H1 (cell line): ENCODE data around the gene ZBTB20. TPM values are rescaled to one million over a fixed set of nuclear protein-coding genes. Genes with fewer than 3 reads are reported as not detected.

Source experiments
- CTCF ChIA-PET: fragments of 300-600 bp; sonication (Branson Sonifier 250); formaldehyde crosslinking; loops from one replicate; lab custom pipeline; 2021; ENCODE audit not compliant: partially characterized antibody; lab: Charles Lee
- POLR2A ChIA-PET: fragments of 300-600 bp; sonication (Branson Sonifier 250); formaldehyde crosslinking; loops from one replicate; lab custom pipeline; 2021; ENCODE audit warnings: inconsistent platforms; ENCODE audit not compliant: partially characterized antibody; lab: Charles Lee
- DNase-seq, 2 experiments: peaks; one replicate each; pipeline versions ENCODE4 v3.0.0 to v3.0.0-alpha.2; 2010 to 2022; ENCODE audit warnings: low spot score in 2 of 2, low read depth in 1 of 2, mixed read lengths in 1 of 2
- FAIRE-seq: peaks from 2 replicates; lab custom pipeline; 2011; peaks lifted over from hg19 to GRCh38; lab: Jason Lieb, UNC
- H2AFZ ChIP-seq: 2 replicates; pipeline ENCODE4 v1.8.1; 2012; ENCODE audit warnings: low read length, inconsistent platforms
- H2AK5ac ChIP-seq: 2 replicates; pipeline ENCODE4 v1.6.1; 2013; ENCODE audit warnings: low read depth, low read length
- H2BK120ac ChIP-seq: replicated peaks from 2 replicates; pipeline ENCODE3; 2013; ENCODE audit warnings: low read depth, low read length, inconsistent platforms
- H2BK12ac ChIP-seq: 2 replicates; pipeline ENCODE4 v1.6.1; 2013; ENCODE audit warnings: low read depth, low read length
- H2BK15ac ChIP-seq: 2 replicates; pipeline ENCODE4 v1.6.1; 2013; ENCODE audit warnings: low read length
- H2BK20ac ChIP-seq: 2 replicates; pipeline ENCODE4 v1.6.1; 2013; ENCODE audit warnings: low read length
- H2BK5ac ChIP-seq: 2 replicates; pipeline ENCODE4 v1.6.1; 2013; ENCODE audit warnings: low read depth, low read length
- H3K14ac ChIP-seq: 2 replicates; pipeline ENCODE4 v1.6.1; 2013; ENCODE audit warnings: inconsistent platforms; ENCODE audit not compliant: insufficient read length
- H3K18ac ChIP-seq: 2 replicates; pipeline ENCODE4 v1.6.1; 2013; ENCODE audit warnings: low read length; ENCODE audit errors: extremely low read depth
- H3K23ac ChIP-seq: 2 replicates; pipeline ENCODE4 v1.6.1; 2013; ENCODE audit warnings: inconsistent platforms; ENCODE audit not compliant: insufficient read length
- H3K23me2 ChIP-seq: 2 replicates; pipeline ENCODE4 v1.6.1; 2013; ENCODE audit warnings: low read depth, low read length
- H3K27ac ChIP-seq: 2 replicates; pipeline ENCODE4 v1.6.1; 2011; ENCODE audit warnings: low read depth, low read length, inconsistent platforms
- H3K27me3 ChIP-seq, 4 experiments: replicated peaks in 1 of 4; 1 replicate in 1 of 4; 2 replicates in 3 of 4; pipeline versions ENCODE4 v1.6.1 to v1.8.1; 2011 to 2013; ENCODE audit warnings: low read length in 3 of 4, mild to moderate bottlenecking in 3 of 4, inconsistent platforms in 2 of 4, mixed read lengths in 2 of 4, moderate library complexity in 1 of 4; ENCODE audit not compliant: control insufficient read depth in 3 of 4, insufficient read depth in 3 of 4; ENCODE audit errors: extremely low read depth in 1 of 4
- H3K36me3 ChIP-seq, 4 experiments: 2 replicates each; pipeline versions ENCODE4 v1.6.1 to v1.8.1; 2011 to 2013; ENCODE audit warnings: mild to moderate bottlenecking in 4 of 4, low read length in 3 of 4, moderate library complexity in 2 of 4, control low read depth in 1 of 4, inconsistent platforms in 1 of 4; ENCODE audit not compliant: insufficient read depth in 4 of 4, control insufficient read depth in 2 of 4
- H3K4ac ChIP-seq: replicated peaks from 2 replicates; pipeline ENCODE3; 2013; ENCODE audit warnings: low read length, low read depth, mixed read lengths, inconsistent platforms; ENCODE audit not compliant: insufficient read length
- H3K4me1 ChIP-seq, 4 experiments: replicated peaks in 1 of 4; 1 replicate in 1 of 4; 2 replicates in 3 of 4; pipeline versions ENCODE4 v1.6.1 to v1.8.1; 2011 to 2013; ENCODE audit warnings: low read length in 3 of 4, inconsistent platforms in 2 of 4, mixed read lengths in 1 of 4; ENCODE audit not compliant: insufficient read depth in 4 of 4, control insufficient read depth in 3 of 4
- H3K4me2 ChIP-seq, 2 experiments: 2 replicates each; pipeline versions ENCODE4 v1.6.1 to v1.8.1; 2011 to 2013; ENCODE audit warnings: low read depth in 2 of 2, low read length in 2 of 2, control low read depth in 1 of 2, inconsistent platforms in 1 of 2, mild to moderate bottlenecking in 1 of 2; ENCODE audit not compliant: insufficient read depth in 1 of 2
- H3K4me3 ChIP-seq, 4 experiments: fragments of 200-600, 300-600 bp in 1 of 4; sonication (generic), shearing (Covaris generic), sonication (Bioruptor Twin) in 1 of 4; 2 replicates each; pipeline versions ENCODE4 v1.5.1 to v1.8.1; 2011 to 2016; ENCODE audit warnings: low read length in 4 of 4, low read depth in 3 of 4, control low read depth in 2 of 4, inconsistent platforms in 2 of 4, mild to moderate bottlenecking in 2 of 4, mixed read lengths in 1 of 4, moderate library complexity in 1 of 4; ENCODE audit not compliant: insufficient read depth in 2 of 4; ENCODE audit errors: extremely low read depth in 1 of 4
- H3K56ac ChIP-seq: replicated peaks from 2 replicates; pipeline ENCODE3; 2013; ENCODE audit warnings: low read depth, mild to moderate bottlenecking, mixed read lengths, low read length, inconsistent platforms; ENCODE audit not compliant: insufficient read length
- H3K79me1 ChIP-seq: 2 replicates; pipeline ENCODE4 v1.6.1; 2013; ENCODE audit warnings: low read depth, low read length, control low read depth
- H3K79me2 ChIP-seq, 2 experiments: 2 replicates each; pipeline versions ENCODE4 v1.6.1 to v1.8.1; 2012 to 2013; ENCODE audit warnings: low read length in 2 of 2, mild to moderate bottlenecking in 2 of 2, inconsistent platforms in 1 of 2; ENCODE audit not compliant: insufficient read depth in 2 of 2, control insufficient read depth in 1 of 2
- H3K9ac ChIP-seq, 4 experiments: replicated peaks in 1 of 4; 1 replicate in 1 of 4; 2 replicates in 3 of 4; pipeline versions ENCODE4 v1.6.1 to v1.8.1; 2011 to 2013; ENCODE audit warnings: low read depth in 3 of 4, low read length in 3 of 4, control low read depth in 2 of 4, mild to moderate bottlenecking in 2 of 4, moderate library complexity in 2 of 4, inconsistent platforms in 1 of 4; ENCODE audit errors: extremely low read depth in 1 of 4
- H3K9me3 ChIP-seq, 2 experiments: 2 replicates each; pipeline versions ENCODE4 v1.6.1 to v1.8.1; 2012 to 2013; ENCODE audit warnings: mild to moderate bottlenecking in 2 of 2, moderate library complexity in 2 of 2, control low read depth in 1 of 2, inconsistent platforms in 1 of 2, low read depth in 1 of 2, low read length in 1 of 2, mixed read lengths in 1 of 2; ENCODE audit not compliant: insufficient read depth in 2 of 2
- H4K20me1 ChIP-seq, 2 experiments: replicated peaks in 1 of 2; 2 replicates each; pipeline versions ENCODE3 to v1.8.1; 2011 to 2013; ENCODE audit warnings: inconsistent platforms in 2 of 2, low read length in 2 of 2, mild to moderate bottlenecking in 1 of 2; ENCODE audit not compliant: insufficient read depth in 2 of 2, control insufficient read depth in 1 of 2
- H4K5ac ChIP-seq: 2 replicates; pipeline ENCODE4 v1.6.1; 2013; ENCODE audit warnings: low read length, low read depth, mixed read lengths, inconsistent platforms; ENCODE audit not compliant: insufficient read length
- H4K8ac ChIP-seq: 2 replicates; pipeline ENCODE4 v1.8.0; 2013; ENCODE audit warnings: mild to moderate bottlenecking, moderate library complexity, low read length, inconsistent platforms; ENCODE audit not compliant: insufficient read depth; ENCODE audit errors: extremely low read depth
- H4K91ac ChIP-seq: replicated peaks from 2 replicates; pipeline ENCODE3; 2013; ENCODE audit warnings: low read length, mixed read lengths, inconsistent platforms; ENCODE audit not compliant: insufficient read length
- CBX5 ChIP-seq: fragments of 300-800, 300-1000 bp; sonication (generic); IDR thresholded peaks from 2 replicates; pipeline ENCODE4 v1.7.1; 2016; ENCODE audit warnings: antibody characterized with exemption, low read length, low read depth
- E2F6 ChIP-seq: IDR thresholded peaks from 2 replicates; pipeline ENCODE4 v1.6.1; 2012; ENCODE audit warnings: inconsistent platforms
- EGR1 ChIP-seq: IDR thresholded peaks from 2 replicates; pipeline ENCODE4 v1.6.1; 2011; ENCODE audit warnings: low read depth, low read length, borderline replicate concordance
- SUZ12 ChIP-seq: fragments of 200-600 bp; sonication (generic); IDR thresholded peaks from 2 replicates; pipeline ENCODE4 v1.6.1; 2012; ENCODE audit warnings: mild to moderate bottlenecking, inconsistent platforms, low read length, moderate library complexity, mixed read lengths
- WGBS, 2 experiments: shearing (Covaris generic) in 1 of 2; methylation state at CpG; one replicate each; pipeline versions ENCODE4 v1.1.6 to v1.1.7; 2013 to 2015; ENCODE audit warnings: low lambda C conversion rate in 2 of 2, mixed read lengths in 2 of 2, inconsistent platforms in 1 of 2, low coverage in 1 of 2, missing lambda C conversion rate in 1 of 2; ENCODE audit not compliant: insufficient replicate concordance in 2 of 2, insufficient coverage in 1 of 2, insufficient read length in 1 of 2; ENCODE audit errors: extremely low coverage in 1 of 2, missing lambda C conversion rate in 1 of 2; 5-methylcytosine and 5-hydroxymethylcytosine counted together
- polyA plus RNA-seq, 7 experiments: library from polyadenylated mRNA; depleted of rRNA in 3 of 7; stranded (reverse) in 5 of 7; unstranded in 2 of 7; fragments of >200 nt in 5 of 7; fragments of 200-250 nt in 2 of 7; gene quantifications; 1 replicate in 5 of 7; 2 replicates in 1 of 7; 4 replicates in 1 of 7; pipeline versions ENCODE4 v1.2.1 to v1.2.3, GENCODE V29; 2011 to 2013; ENCODE audit warnings: missing spikeins in 2 of 7, mixed read lengths in 2 of 7
- total RNA-seq: library from RNA; stranded (reverse); fragmentation: NEBNext Ultra II Directional; extraction: Animal tissue kit (Norgen Biotek cat#: 25700); gene quantifications from 2 replicates; pipeline ENCODE4 v1.2.1, GENCODE V29; 2021

ZBTB20 gene
- total and polyA plus RNA-seq, 2 of the 8 experiments (the other 6 are each of a cell fraction or from before 2014, with no cell fraction given) = 0.35 to 1.3 TPM

GRCh38 chr3:114344492-114344891, 802.6 kb downstream of the ZBTB20 start:
- FAIRE-seq = no peak
- WGBS, 2 experiments = 92% methylated on average over 1 of the region's 1 CpG; no CpG with 5 or more reads in 1 of the 2 experiments
- Histone ChIP-seq H2BK20ac (no peak overlapping the region), H3K79me2 (no peaks in the 10 kb centered on the region), H3K23ac (no peak overlapping the region), H4K8ac (no peak overlapping the region), H3K4me2 (no peak overlapping the region), H3K27ac (no peak overlapping the region), H3K56ac (no peak overlapping the region), H2BK12ac (no peak overlapping the region), H3K9me3 (no peaks in the 10 kb centered on the region), H2BK5ac (no peak overlapping the region), H4K91ac (no peak overlapping the region), H2BK120ac (no peak overlapping the region), H2AFZ (no peak overlapping the region), H2BK15ac (no peak overlapping the region), H3K4ac (no peak overlapping the region), H3K23me2 (no peaks in the 10 kb centered on the region), H2AK5ac (no peak overlapping the region), H3K4me1 (no peaks in the 10 kb centered on the region), H4K5ac (no peak overlapping the region)
- POLR2A ChIA-PET = interaction anchor here (0.6 kb wide), 1 partner anchor 13 kb away, joined by 3 read pairs; no protein-coding TSS in a partner anchor
- TF ChIP-seq CBX5 = no peak
- TF ChIP-seq EGR1 = no peak
- no peak for TF ChIP-seq SUZ12
- no peak for TF ChIP-seq E2F6
- TF ChIP-seq, all 59 proteins: peak for 0
- Histone ChIP-seq H3K79me1 (no peaks in the 10 kb centered on the region), H3K14ac (no peak overlapping the region), H4K20me1 (no peaks in the 10 kb centered on the region), H3K9ac (no peak overlapping the region), H3K27me3 (no peaks in the 10 kb centered on the region), H3K4me3 (no peak overlapping the region), H3K36me3 (no peaks in the 10 kb centered on the region), H3K18ac (no peak overlapping the region)
- CTCF ChIA-PET = no interaction called here
- DNase-seq = no peak
